ENCODE measurements around the gene SCAMP2. TPM values are rescaled to one million over a fixed set of nuclear protein-coding genes. Genes with fewer than 3 reads are reported as not detected.

SCAMP2 gene
- total and polyA plus RNA-seq, 2 donors (not counting 1 experiment from before 2014, with no cell fraction given): 15.5 to 86.2 TPM

DNA sequence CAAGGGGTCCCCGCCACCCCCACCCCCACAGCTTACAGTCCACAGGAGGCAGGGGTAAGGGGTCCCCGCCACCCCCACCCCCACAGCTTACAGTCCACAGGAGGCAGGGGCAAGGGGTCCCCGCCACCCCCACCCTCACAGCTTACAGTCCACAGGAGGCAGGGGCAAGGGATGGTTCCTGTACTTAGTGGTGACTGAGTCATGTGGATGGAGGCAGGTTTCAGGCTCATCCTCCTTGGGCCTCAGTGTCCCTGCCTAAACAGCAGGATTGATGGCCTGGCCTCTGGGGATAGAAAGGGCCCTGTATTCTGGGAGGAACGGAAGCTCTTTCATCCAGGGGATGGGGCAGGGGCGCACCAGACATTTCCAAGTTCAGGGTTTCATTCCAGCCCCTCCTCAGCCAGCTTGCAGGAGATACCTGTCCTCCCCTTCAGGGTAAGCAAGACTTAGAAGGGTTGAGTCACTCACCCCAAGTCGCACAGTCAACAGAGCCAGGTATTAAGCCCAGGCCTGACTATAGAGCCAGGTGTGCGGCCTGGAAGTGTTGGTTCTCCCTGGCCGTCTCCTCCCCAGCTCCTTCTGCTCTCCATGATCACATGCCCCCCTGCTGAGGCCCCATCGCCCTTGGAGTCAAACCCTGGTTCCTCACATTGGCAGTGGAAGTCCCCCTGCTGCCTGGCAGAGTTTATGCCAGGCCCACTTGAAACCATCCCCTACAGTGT lies 78.8 kb downstream of the SCAMP2 start:
- DNase-seq (ENCODE audit: low read depth in 2 of 2): no peak
- peaks cover 22% of the 10 kb centered on the region for H3K4me1 ChIP-seq (ENCODE audit: control insufficient read depth, extremely low read depth, insufficient read depth, low read length)
- no peaks in the 10 kb centered on the region for H3K27me3 ChIP-seq (ENCODE audit: control insufficient read depth, insufficient read depth, low read length)
- no peak overlapping the region for H3K27ac ChIP-seq (ENCODE audit: insufficient read depth, low read length)
- H3K9me3 ChIP-seq (ENCODE audit: control insufficient read depth, insufficient read depth, low read depth, low read length): no peaks in the 10 kb centered on the region
- H4K20me1 ChIP-seq (ENCODE audit: control insufficient read depth, extremely low read depth, insufficient read depth, low read length): no peaks in the 10 kb centered on the region
- H3K9ac ChIP-seq (ENCODE audit: insufficient read depth, low read length): no peak overlapping the region
- no peak overlapping the region for H3K4me2 ChIP-seq (ENCODE audit: extremely low read depth, insufficient read depth, low read length)
- no peak overlapping the region for H3K4me3 ChIP-seq (replicated peaks in 1 of 4; ENCODE audit: control extremely low read depth in 1 of 4, insufficient read depth in 1 of 4, low read depth in 3 of 4, low read length in 4 of 4)
- H2AFZ ChIP-seq (ENCODE audit: low read length): no peak overlapping the region
- no peak for TF ChIP-seq EZH2 (IDR thresholded peaks at IDR 0.05; ENCODE audit: low read length, missing control alignments)
- TF ChIP-seq, protein P1, sequence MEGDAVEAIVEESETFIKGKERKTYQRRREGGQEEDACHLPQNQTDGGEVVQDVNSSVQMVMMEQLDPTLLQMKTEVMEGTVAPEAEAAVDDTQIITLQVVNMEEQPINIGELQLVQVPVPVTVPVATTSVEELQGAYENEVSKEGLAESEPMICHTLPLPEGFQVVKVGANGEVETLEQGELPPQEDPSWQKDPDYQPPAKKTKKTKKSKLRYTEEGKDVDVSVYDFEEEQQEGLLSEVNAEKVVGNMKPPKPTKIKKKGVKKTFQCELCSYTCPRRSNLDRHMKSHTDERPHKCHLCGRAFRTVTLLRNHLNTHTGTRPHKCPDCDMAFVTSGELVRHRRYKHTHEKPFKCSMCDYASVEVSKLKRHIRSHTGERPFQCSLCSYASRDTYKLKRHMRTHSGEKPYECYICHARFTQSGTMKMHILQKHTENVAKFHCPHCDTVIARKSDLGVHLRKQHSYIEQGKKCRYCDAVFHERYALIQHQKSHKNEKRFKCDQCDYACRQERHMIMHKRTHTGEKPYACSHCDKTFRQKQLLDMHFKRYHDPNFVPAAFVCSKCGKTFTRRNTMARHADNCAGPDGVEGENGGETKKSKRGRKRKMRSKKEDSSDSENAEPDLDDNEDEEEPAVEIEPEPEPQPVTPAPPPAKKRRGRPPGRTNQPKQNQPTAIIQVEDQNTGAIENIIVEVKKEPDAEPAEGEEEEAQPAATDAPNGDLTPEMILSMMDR (conservative IDR thresholded peaks at IDR 0.05 in 1 of 2, IDR thresholded peaks at IDR 0.05 in 1 of 2; ENCODE audit: low read depth in 1 of 2, low read length in 2 of 2): no peak
- H3K79me2 ChIP-seq (ENCODE audit: control insufficient read depth, insufficient read depth, low read length): peaks cover 51% of the 10 kb centered on the region
- peaks cover 8% of the 10 kb centered on the region for H3K36me3 ChIP-seq (ENCODE audit: control insufficient read depth, insufficient read depth, low read length)

Other genes with a start within 250 kb of the SCAMP2 start
- gene EDC3, start 177.3 kb downstream of the SCAMP2 start, total RNA-seq: 8.2 and 8.9 TPM in 2 replicates
- 25.8 and 34.4 TPM in 2 replicates for gene EDC3, start 177.3 kb downstream of the SCAMP2 start, polyA plus RNA-seq
- under 0.01 TPM in 1 of 2 replicates, not detected in the other for gene CYP1A1, start 147.8 kb downstream of the SCAMP2 start, total RNA-seq
- gene CYP1A1, start 147.8 kb downstream of the SCAMP2 start, polyA plus RNA-seq: 0.02 TPM in 1 of 2 replicates, not detected in the other
- gene CYP1A2, start 124.5 kb downstream of the SCAMP2 start, total RNA-seq: not detected in 2 replicates
- not detected in 2 replicates for gene CYP1A2, start 124.5 kb downstream of the SCAMP2 start, polyA plus RNA-seq
- 16.2 and 22.0 TPM in 2 replicates for gene CSK, start 91.3 kb downstream of the SCAMP2 start, total RNA-seq
- gene CSK, start 91.3 kb downstream of the SCAMP2 start, polyA plus RNA-seq: 21.5 and 28.2 TPM in 2 replicates
- gene LMAN1L, start 60.5 kb downstream of the SCAMP2 start, total RNA-seq: not detected in 2 replicates
- gene LMAN1L, start 60.5 kb downstream of the SCAMP2 start, polyA plus RNA-seq: not detected in 2 replicates
- gene CPLX3, start 46.7 kb downstream of the SCAMP2 start, total RNA-seq: not detected in 2 replicates
- not detected in 2 replicates for gene CPLX3, start 46.7 kb downstream of the SCAMP2 start, polyA plus RNA-seq
- gene ULK3, start 30.2 kb downstream of the SCAMP2 start, total RNA-seq: 8.8 and 11.8 TPM in 2 replicates
- gene ULK3, start 30.2 kb downstream of the SCAMP2 start, polyA plus RNA-seq: 11.4 and 14.6 TPM in 2 replicates
- gene MPI, start 16.7 kb upstream of the SCAMP2 start, total RNA-seq: 33.1 and 50.7 TPM in 2 replicates
- gene MPI, start 16.7 kb upstream of the SCAMP2 start, polyA plus RNA-seq: 65.0 and 65.5 TPM in 2 replicates
- gene FAM219B, start 33.5 kb upstream of the SCAMP2 start, total RNA-seq: 40.6 and 53.8 TPM in 2 replicates
- 23.0 and 35.3 TPM in 2 replicates for gene FAM219B, start 33.5 kb upstream of the SCAMP2 start, polyA plus RNA-seq
- gene COX5A, start 64.7 kb upstream of the SCAMP2 start, total RNA-seq: 33.1 and 41.9 TPM in 2 replicates
- gene COX5A, start 64.7 kb upstream of the SCAMP2 start, polyA plus RNA-seq: 183 and 213 TPM in 2 replicates
- 0.50 and 3.1 TPM in 2 replicates for gene RPP25, start 83.4 kb upstream of the SCAMP2 start, total RNA-seq
- 1.00 and 2.3 TPM in 2 replicates for gene RPP25, start 83.4 kb upstream of the SCAMP2 start, polyA plus RNA-seq
- gene SCAMP5, start 122.2 kb upstream of the SCAMP2 start, total RNA-seq: 0.50 and 1.5 TPM in 2 replicates
- 0.93 and 1.2 TPM in 2 replicates for gene SCAMP5, start 122.2 kb upstream of the SCAMP2 start, polyA plus RNA-seq
- 6.3 and 6.4 TPM in 2 replicates for gene PPCDC, start 150.2 kb upstream of the SCAMP2 start, total RNA-seq
- 8.0 and 13.5 TPM in 2 replicates for gene PPCDC, start 150.2 kb upstream of the SCAMP2 start, polyA plus RNA-seq